ENCODE results near the gene GTPBP1. TPM values are rescaled to one million over a fixed set of nuclear protein-coding genes. Genes with fewer than 3 reads are reported as not detected.

GTPBP1 gene
- total RNA-seq, 2 experiments from 2014 or later, result 51.1 to 95.0 TPM

GRCh38 chr22:38760477-38761201 is 54.9 kb downstream of the GTPBP1 start:
- no peaks in the 10 kb centered on the region for H3K36me3 ChIP-seq (ENCODE audit: insufficient read depth, low read length)
- no peak overlapping the region for H3K4me3 ChIP-seq (ENCODE audit: low read depth, low read length, poor library complexity, severe bottlenecking)
- H3K27ac ChIP-seq (ENCODE audit: low read depth, low read length, poor library complexity, severe bottlenecking), result no peak overlapping the region
- H3K9me2 ChIP-seq (ENCODE audit: insufficient read depth, low read length), result no peaks in the 10 kb centered on the region
- H4K20me1 ChIP-seq (ENCODE audit: insufficient read depth, low read length), result no peaks in the 10 kb centered on the region
- CTCF ChIA-PET (ENCODE audit: unreplicated experiment), result no interaction called here
- no peak overlapping the region for H2AFZ ChIP-seq (ENCODE audit: low read length)
- intact Hi-C loops (cut with micrococcal nuclease; ENCODE audit: unreplicated experiment), result no loop called here
- no TSS peak for BruUV-seq (replicated peaks)
- POLR2A ChIA-PET, result interaction anchor here (0.5 kb wide), 1 partner anchor 142 kb away, joined by 3 read pairs; no protein-coding TSS in a partner anchor
- peak; percentile 21 for DNase-seq (ENCODE audit: low spot score)
- H3K79me2 ChIP-seq (ENCODE audit: insufficient read depth, low read depth, low read length), result no peaks in the 10 kb centered on the region
- H3K4me2 ChIP-seq (ENCODE audit: low read length), result no peak overlapping the region
- H3K9me3 ChIP-seq (ENCODE audit: low read length), result no peaks in the 10 kb centered on the region
- TF ChIP-seq CTCF (conservative IDR thresholded peaks at IDR 0.05; ENCODE audit: low read length) (no peak), EZH2phosphoT487 (IDR thresholded peaks at IDR 0.05; ENCODE audit: borderline replicate concordance, low read depth, low read length) (no peak)
- H3K4me1 ChIP-seq (ENCODE audit: insufficient read depth, low read length, poor library complexity, severe bottlenecking), result peaks cover 22% of the 10 kb centered on the region

- CTCF ChIA-PET (ENCODE audit: unreplicated experiment), result no interaction called here
- peaks cover 21% of the 10 kb centered on the region for H3K4me1 ChIP-seq (ENCODE audit: insufficient read depth, low read length, poor library complexity, severe bottlenecking)
- no TSS peak for BruUV-seq (replicated peaks)
- no peak overlapping the region for H3K4me2 ChIP-seq (ENCODE audit: low read length)
- no peak for TF ChIP-seq EZH2phosphoT487 (IDR thresholded peaks at IDR 0.05; ENCODE audit: borderline replicate concordance, low read depth, low read length)
- TF ChIP-seq CTCF (conservative IDR thresholded peaks at IDR 0.05; ENCODE audit: low read length), result no peak
- no peak overlapping the region for H3K27ac ChIP-seq (ENCODE audit: low read depth, low read length, poor library complexity, severe bottlenecking)
- H3K9me2 ChIP-seq (ENCODE audit: insufficient read depth, low read length), result no peaks in the 10 kb centered on the region
- H3K9me3 ChIP-seq (ENCODE audit: low read length), result no peaks in the 10 kb centered on the region
- no peak overlapping the region for H2AFZ ChIP-seq (ENCODE audit: low read length)
- intact Hi-C loops (cut with micrococcal nuclease; ENCODE audit: unreplicated experiment), result no loop called here
- H3K79me2 ChIP-seq (ENCODE audit: insufficient read depth, low read depth, low read length), result no peaks in the 10 kb centered on the region
- DNase-seq (ENCODE audit: low spot score), result no peak
- no peak overlapping the region for H3K4me3 ChIP-seq (ENCODE audit: low read depth, low read length, poor library complexity, severe bottlenecking)
- POLR2A ChIA-PET, result interaction anchor here (0.5 kb wide), 1 partner anchor 142 kb away, joined by 3 read pairs; no protein-coding TSS in a partner anchor
- no peaks in the 10 kb centered on the region for H4K20me1 ChIP-seq (ENCODE audit: insufficient read depth, low read length)
- H3K36me3 ChIP-seq (ENCODE audit: insufficient read depth, low read length), result no peaks in the 10 kb centered on the region
These were observed 55.7 kb downstream of the GTPBP1 start for GRCh38 chr22:38761202-38762162.
